Measurements from ENCODE around the gene OSBPL1A. TPM values are rescaled to one million over a fixed set of nuclear protein-coding genes. Genes with fewer than 3 reads are reported as not detected.
A peak's percentile ranks its signal among the peaks of the same experiment; 100 is the strongest.
"Not testable (repeated sequence)": the region's sequence is repeated elsewhere in the genome, so short reads cannot be mapped to it uniquely, and the experiment has no call there.

The OSBPL1A gene
- total RNA-seq, 1 donor from 2014 or later: 18.7 TPM

DNA sequence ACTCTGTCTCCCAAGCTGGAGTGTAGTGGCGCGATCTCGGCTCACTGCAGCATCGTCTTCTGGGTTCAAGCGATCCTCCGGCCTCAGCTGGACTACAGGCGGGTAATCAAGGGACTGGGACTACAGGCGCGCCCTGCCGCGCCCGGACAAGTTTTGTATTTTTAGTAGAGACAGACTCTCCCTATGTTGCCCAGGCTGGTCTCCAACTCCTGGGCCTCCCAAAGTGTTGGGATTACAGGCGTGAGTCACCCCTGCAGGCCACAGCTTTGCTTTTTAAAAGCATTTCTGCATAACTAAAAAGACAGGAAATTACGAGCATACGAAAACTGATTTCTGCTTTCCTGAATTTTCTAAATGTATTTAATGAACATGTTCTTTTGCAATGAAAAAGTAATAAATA, 916 bp upstream of the OSBPL1A start:
- DNase-seq (ENCODE audit: extremely low read depth, low read depth, low spot score): no peak

DNA sequence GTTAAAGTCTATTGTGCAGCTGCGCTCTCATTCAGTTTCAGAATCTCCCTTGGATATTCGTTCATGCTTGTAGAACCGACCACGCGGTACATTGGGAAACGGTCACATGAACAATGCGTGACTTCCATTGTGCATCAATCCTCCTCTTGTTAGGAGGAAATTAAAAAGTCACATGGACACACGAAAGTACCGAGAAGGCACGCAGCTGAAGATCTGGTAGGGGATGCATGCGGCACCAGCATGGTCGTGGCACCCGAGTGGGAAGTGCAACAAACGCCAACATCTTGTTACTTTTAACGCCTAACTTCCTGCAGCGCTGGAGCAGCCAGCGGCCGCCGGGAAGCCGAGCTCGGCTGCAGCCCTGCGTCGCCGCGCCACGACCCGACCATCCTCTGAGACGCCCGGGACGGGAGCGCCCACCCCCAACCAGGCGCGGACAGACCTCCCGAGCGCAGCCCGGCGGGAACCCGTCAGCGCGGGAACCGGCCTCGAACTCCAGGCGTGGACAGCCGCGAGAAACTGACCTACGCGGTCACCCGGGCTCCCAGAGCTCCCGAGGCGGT, 412 bp downstream of the OSBPL1A start:
- peak; percentile 63 for DNase-seq (ENCODE audit: extremely low read depth, low read depth, low spot score)

DNA sequence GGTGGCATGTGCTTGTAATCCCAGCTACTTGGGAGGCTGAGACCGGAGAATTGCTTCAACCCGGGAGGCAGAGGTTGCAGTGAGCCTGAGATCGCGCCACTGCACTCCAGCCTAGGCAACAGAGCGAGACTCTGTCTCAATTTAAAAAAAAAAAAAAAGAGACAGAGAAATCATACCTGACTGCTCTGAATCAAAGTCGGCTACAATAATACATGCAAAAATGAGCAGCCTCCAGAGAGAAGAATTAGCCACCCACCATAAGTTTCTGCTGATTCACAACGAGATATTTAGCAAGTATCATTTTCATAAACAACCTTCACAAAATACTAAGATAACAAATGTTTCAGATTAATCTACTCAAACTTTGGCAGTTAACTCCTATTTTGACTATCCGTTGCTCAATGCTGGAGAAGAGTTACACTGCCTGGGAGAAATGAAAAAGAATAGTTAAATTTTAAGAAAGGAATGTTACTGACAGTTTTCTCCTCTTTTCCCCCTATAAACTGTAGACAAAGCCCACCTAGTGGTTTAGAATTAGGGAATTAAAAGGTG, 1.5 kb downstream of the OSBPL1A start:
- no peak for DNase-seq (ENCODE audit: extremely low read depth, low read depth, low spot score)

DNA sequence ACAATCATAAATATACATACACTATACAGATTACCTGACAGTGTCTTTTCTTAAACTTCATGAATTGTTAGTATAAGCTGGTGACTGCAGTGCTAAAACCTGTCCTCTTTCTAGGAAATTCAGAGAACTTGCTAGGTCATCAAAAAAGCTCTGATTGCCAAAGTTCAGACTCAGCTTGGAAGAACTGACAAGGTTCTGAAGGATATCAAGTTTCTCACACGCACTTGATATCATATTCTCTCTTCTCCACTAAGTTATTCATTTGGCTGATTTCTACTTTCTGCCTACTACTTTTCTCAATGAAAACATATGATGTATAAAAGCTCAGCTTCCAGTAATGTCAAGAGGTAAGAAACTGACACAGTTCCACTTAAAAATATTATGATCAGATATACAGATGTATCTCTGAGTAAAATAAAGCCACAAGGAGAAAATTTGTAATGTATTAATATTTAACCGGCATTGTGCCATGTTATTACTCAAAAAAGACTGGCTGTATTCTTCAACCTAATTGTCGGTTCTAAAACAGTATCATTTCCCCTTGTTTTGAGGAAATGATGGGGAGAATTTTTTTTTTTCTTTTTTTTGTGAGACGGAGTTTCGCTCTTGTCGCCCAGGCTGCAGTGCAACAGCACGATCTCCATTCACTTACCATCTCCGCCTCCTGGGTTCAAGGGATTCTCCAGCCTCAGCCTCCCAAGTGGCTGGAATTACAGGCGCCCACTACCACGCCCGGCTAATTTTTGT, 2.4 kb downstream of the OSBPL1A start:
- no peak for DNase-seq (ENCODE audit: extremely low read depth, low read depth, low spot score)

DNA sequence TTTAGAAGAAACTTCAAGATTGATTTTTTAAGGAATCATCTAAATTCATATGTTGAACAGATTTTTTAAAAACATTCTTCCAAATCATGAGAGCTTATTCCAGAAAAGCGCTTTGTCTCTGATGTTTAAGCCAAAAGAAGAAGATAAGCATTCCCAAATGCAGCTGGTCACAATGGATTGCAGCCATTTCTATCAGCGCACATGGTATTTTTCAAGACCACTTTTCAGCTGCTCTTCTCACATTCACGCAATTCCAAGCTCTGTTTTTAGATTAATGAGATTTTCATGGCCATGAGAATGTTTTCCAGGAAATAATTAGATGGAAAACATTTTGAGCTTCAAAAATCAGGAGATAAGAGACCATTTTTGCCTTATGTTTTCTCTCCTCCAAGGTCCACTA, 8.7 kb downstream of the OSBPL1A start:
- DNase-seq (ENCODE audit: extremely low read depth, low read depth, low spot score): no peak

DNA sequence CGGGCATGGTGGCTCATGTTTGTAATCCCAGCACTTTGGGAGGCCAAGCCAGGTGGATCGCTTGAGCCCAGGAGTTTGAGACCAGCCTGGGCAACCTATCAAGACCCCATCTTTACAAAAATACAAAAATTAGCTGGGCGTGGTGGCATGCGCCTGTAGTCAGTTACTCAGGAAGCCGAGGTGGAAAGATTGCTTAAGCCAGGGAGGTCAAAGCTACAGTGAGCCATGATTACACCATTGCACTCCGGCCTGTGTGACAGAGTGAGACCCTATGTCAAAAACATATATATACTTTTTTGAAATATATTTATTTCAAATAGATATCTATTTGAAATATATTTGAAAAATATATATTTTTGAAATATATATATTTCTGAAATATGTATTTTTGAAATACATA, 10.9 kb downstream of the OSBPL1A start:
- DNase-seq (ENCODE audit: extremely low read depth, low read depth, low spot score): no peak

DNA sequence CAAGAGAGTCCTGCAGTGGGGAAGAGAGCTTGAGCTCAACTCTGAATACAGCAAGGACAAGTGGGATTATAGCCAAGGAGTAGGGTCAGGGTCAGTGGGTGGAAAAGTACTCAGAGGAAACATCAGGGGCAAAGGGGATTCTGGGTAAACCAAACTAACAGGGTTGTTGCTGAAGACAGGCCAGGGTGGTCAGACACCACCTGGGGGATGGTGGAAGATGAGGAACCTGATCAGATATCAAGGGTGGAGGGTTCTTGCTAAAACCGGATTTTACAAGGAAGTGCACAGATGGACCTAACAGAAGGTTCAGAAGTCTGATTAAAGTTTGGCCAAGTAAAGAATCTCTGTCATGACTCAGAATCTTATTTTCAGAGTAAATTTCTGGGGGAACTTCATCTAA, 16.5 kb downstream of the OSBPL1A start:
- no peak for DNase-seq (ENCODE audit: extremely low read depth, low read depth, low spot score)

DNA sequence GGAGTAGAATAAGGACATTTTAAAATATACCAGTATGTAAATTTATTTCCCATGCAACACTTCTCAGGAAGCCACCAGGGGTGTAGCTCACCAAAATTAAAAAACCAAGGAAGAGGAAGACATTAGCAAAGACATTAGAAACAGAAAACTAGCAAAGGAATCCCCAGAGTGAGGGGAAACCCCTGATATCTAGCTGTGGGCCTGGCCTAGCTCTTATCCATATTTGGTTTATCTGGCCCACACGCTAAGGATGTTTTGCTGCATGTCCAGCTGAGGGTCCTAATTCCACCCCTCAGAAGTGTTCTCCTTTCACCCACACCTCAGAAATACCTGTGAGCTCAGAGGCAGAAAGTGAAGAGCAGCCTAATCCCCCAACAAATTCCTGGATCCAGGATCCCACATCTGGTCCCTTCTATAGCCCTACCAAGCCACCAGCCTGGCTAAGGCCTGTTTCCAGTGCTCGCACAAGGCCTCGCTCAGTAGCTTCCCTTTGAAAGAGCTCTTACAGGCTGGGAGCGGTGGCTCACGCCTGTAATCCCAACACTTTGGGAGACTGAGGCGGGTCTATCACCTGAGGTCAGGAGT, 17.4 kb downstream of the OSBPL1A start:
- no peak for DNase-seq (ENCODE audit: extremely low read depth, low read depth, low spot score)

DNA sequence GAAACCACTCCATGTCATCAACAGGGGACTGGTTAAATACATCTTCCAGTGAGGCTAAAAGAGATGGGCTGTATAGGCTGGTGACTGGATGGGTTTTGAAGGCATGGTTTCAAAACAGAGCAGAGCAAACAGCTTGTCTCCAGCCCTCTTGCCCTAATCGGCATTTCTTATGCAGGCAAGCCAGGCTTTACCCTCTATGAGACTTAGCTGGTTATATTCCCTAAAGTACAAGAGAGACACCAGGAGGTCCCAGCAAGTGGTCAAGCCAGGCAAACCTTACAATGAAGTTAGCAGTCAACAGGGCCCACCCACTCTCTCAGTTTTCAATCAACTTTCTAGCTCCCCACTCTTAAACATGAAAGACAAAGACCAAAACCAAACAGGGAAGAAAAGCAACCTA, 19.0 kb downstream of the OSBPL1A start:
- no peak for DNase-seq (ENCODE audit: extremely low read depth, low read depth, low spot score)

DNA sequence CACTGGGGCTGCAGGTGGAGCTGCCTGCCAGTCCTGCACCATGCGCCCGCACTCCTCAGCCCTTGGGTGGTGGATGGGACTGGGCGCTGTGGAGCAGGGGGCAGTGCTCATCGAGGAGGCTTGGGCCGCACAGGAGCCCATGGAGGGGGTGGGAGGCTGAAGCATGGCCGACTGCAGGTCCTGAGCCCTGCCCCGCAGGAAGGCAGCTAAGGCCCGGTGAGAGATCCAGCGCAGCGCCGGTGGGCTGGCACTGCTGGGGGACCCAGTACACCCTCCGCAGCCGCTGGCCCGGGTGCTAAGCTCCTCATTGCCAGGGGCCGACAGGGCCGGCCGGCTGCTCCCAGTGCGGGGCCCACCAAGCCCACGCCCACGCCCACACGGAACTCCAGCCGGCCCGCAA, 21.1 kb downstream of the OSBPL1A start:
- not testable (repeated sequence) for DNase-seq (ENCODE audit: extremely low read depth, low read depth, low spot score)

DNA sequence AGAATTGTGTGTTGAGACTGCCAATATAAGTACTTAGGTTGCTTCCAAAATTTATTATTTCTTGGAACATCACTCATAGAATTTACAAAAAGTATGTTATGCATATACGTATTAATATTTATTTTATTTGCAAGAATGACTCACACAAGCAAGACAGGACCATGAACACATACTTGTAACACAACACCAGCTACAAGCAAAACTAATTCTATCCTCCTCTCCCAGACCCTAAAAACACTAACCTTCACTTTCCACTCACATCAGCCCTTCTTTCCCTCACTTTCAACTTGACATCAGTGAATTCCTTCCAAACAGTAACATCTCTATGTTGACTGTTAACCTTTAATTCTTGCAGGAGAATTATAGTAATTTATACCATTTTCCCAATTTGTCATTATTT, 24.3 kb downstream of the OSBPL1A start:
- no peak for DNase-seq (ENCODE audit: extremely low read depth, low read depth, low spot score)

DNA sequence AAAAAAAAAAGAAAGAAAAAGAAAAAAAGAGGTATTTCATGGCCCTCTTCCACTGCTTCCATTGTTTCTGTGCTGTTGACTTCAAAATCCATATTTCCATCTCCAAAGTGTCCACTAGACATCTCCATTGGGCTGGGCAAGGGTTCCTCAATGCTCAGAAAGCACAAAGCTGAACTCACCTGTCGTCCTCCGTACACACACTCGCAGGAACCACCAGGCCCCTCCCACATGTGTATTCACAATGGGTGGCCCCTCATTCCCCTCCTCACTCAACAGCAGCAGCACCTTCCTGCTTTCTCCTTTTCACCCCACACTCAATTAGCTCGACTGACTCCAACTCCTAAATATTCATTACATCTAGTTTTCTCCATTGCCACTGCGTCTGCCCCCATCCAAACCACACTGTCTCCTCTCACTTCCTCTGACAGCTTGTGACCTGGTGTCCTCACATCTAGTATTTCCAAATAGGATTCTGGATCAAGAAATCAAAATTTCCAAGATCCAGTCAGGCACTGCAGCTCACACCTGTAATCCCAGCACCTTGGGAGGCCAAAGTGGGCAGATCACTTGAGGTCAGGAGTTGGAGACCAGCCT, 25.2 kb downstream of the OSBPL1A start:
- no peak for DNase-seq (ENCODE audit: extremely low read depth, low read depth, low spot score)

DNA sequence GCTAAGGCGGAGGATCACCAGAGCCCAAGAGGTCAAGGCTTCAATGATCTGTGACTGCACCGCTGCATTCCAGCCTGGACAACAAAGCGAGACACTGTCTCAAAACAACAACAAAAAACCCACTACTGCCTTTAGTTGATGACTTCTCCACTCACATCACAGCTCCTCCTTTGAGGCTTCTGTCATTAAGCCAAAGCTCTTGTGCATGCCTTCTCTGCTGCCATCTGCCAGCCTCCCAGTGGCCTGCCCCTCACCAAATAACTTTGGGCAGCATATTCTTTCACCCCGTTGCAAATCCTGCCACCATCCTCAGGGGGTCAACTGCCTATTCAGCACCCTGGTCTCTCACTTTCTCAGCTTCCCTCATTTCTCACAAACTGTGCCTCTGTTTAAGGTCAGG, 27.5 kb downstream of the OSBPL1A start:
- no peak for DNase-seq (ENCODE audit: extremely low read depth, low read depth, low spot score)

DNA sequence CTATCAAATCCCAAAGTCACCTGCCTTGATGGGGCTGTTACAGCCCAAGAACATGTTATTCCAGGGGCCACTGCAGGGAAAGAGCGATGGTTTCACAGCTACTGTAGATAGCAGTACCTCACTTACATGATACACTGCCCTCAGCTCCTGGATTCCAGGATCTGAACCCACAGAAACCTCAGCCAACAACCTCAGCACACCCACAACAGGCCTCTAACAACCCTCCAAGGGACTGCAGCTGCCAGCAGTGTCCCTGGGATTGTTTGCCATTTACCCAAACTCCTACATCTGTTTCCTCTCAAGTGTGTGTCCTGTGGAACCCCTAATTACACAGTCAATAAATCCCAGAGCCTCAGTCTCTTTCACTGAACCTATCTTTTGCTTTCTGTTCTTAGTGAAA, 28.2 kb downstream of the OSBPL1A start:
- DNase-seq (ENCODE audit: extremely low read depth, low read depth, low spot score): no peak

DNA sequence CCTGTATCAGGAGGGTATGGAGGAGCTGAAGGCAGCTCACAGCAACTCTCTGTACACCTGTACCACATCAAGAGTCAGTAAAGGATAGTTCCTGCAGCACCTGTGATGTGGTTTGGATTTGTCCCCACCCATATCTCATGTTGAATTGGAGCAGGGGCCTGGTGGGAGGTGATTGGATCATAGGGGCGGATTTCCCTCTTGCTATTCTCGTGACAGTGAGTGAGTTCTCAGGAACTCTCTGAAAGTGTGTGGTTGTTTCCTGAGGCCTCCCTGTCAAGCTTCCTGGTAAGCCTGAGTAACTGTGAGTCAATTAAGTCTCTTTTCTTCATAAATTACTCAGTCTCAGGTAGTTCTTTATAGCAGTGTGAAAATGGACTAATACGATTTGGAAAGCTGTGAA, 28.9 kb downstream of the OSBPL1A start:
- peak; percentile 20 for DNase-seq (ENCODE audit: extremely low read depth, low read depth, low spot score)

DNA sequence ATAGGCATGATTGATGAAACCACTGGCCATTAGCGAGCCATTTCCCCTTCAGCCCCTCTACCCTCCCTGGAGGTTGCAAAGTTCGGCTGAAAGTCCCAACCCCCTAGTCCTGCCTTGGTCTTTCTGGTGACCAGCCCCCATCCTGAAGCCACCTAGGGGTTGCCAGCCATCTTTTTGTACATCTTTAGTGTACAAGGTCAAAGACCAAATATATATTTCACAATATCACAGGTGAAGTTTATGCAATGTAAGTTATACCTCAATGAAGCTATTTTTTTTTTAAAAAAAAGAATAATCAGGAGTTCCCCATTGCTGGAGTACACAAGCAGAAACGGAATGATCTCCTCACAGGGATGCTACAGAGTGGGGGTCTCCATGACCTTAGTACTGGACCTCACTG, 31.3 kb downstream of the OSBPL1A start:
- no peak for DNase-seq (ENCODE audit: extremely low read depth, low read depth, low spot score)

DNA sequence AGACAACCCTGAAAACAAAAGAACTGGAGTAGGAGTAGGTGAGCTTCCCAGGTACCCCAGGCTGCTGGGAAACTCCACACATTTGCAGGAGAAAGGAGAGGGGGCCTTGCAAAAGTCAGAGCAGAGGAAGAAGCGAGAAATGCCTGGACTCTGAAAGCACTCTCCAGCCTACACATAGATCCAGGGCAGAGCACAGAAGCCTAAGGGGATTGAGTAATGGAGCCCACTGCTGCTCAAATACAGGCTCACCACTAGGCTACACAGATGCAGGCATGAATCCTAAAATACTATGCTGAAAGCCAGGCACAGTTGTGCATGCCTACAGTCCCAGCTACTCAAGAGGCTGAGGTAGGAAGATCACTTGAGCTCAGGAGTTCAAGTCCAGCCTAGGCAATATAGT, 33.4 kb downstream of the OSBPL1A start:
- DNase-seq (ENCODE audit: extremely low read depth, low read depth, low spot score): no peak

DNA sequence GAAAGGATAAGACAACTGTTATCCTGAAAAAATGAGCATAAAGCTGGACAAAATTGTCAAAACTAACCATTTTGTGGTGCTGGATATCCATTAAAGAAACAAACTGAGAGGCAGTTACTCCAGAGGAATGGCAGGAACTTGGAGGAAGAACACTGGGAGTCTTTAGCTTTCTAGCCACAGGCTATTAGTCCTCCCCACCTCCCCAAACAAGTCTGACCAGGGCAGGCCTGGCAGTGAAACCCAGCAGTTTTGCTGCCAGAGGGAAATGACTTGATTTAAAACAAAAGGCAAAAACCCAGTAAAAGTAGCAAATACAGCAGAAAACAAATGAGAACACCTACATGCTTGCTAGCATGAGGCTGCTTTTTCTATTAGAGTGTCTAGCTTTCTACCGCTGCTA, 34.9 kb downstream of the OSBPL1A start:
- no peak for DNase-seq (ENCODE audit: extremely low read depth, low read depth, low spot score)

DNA sequence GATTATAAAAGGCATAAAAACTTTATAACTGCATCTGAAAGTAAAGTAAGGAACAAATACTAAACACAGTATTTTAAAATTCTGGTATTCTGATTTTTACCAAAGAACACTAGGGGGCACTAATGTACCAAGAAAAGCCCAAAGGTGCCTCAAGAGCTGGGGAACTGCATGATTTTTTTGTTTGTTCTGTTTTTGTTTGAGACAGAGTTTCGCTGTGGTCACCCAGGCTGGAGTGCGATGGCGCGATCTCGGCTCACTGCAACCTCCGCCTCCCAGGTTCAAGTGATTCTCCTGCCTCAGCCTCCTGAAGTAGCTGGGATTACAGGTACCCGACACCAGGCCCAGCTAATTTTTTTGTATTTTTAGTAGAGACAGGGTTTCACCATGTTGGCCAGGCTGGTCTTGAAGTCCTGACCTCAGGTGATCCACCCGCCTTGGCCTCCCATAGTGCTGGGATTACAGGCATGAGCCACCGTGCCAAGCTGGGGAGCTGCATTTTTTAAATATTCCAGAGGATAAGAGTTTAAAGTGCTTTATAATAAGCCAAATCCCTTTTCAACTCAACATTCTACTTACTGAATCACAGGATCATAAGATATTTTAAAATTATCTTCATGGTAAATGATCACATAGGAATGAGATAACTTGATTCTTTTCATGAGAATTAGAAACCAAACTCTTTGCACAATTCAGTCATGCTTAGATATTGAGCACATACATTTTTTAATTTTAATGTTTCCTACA, 37.7 kb downstream of the OSBPL1A start:
- DNase-seq (ENCODE audit: extremely low read depth, low read depth, low spot score): peak; percentile 34

DNA sequence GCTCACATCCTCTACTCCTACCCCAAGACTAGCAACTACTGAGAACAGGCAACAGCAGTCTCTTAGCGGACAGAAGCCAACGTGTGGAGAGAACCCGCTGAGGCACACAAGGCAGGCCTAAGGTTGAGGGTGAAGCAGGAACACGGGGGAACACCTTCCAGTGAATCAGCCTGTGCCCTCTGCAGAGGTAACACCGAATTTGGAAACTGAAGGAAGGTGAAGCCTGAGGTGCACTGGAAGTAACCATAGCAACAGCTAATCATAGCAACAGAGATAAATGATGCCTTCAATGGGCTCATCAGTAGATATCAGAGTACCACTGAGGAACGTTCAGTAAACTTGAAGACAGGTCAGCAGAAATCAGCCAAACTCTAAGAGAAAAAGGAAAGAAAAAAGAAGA, 43.3 kb downstream of the OSBPL1A start:
- DNase-seq (ENCODE audit: extremely low read depth, low read depth, low spot score): no peak

DNA sequence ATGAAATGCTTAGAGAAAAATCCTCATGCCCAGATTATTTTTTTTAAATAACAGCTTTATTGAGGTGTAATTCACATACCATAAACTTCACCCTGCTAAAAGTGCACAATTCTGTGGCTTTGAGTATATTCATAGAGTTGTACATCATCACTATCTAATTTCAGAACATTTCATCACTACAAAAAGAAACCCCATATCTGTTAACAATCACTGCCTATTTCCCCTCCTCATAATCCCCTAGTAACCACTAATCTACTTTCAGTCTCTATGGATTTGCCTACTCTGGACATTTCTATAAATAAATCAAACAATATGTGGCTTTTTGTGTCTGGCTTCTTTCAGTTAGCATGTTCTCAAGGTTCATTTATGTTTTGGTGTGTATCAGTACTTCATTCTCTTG, 51.4 kb downstream of the OSBPL1A start:
- no peak for DNase-seq (ENCODE audit: extremely low read depth, low read depth, low spot score)

All from glomerular endothelial cell (primary cell).